Smooth muscle cell of the brain vasculature (primary cell): ENCODE measurements around the gene TIMM8B.
"Not testable (repeated sequence)": the region's sequence is repeated elsewhere in the genome, so short reads cannot be mapped to it uniquely, and the experiment has no call there.

Source experiments
- DNase-seq: peaks from one replicate; pipeline ENCODE4 v3.0.0-alpha.2; 2012; ENCODE audit warnings: low read depth, low spot score

Gene TIMM8B

GRCh38 chr11:112082729-112083128 lies 3.8 kb downstream of the TIMM8B start:
- DNase-seq = no peak

- peak; percentile 65 for DNase-seq
Measured at GRCh38 chr11:112073941-112074811, 12.4 kb downstream of the TIMM8B start, which contains the start of the genes NKAPD1 and PIH1D2. NKAPD1 (plus strand) TSS chr11:112074299; CDS start chr11:112075575, 1,276 bp downstream. PIH1D2 (minus strand) TSS chr11:112074017; CDS start chr11:112073174, 843 bp downstream.

- no peak for DNase-seq
Measured at GRCh38 chr11:112062923-112063322, 23.6 kb downstream of the TIMM8B start.

- no peak for DNase-seq
Measured at GRCh38 chr11:112058103-112058502, 28.5 kb downstream of the TIMM8B start.

- no peak for DNase-seq
Measured at GRCh38 chr11:112057170-112057569, 29.4 kb downstream of the TIMM8B start.

GRCh38 chr11:112051768-112052167 lies 34.8 kb downstream of the TIMM8B start:
- DNase-seq = no peak

GRCh38 chr11:112050721-112051120 lies 35.8 kb downstream of the TIMM8B start:
- DNase-seq = no peak

GRCh38 chr11:112049777-112050176 lies 36.8 kb downstream of the TIMM8B start:
- DNase-seq = no peak

GRCh38 chr11:112048256-112048655 lies 38.3 kb downstream of the TIMM8B start:
- not testable (repeated sequence) for DNase-seq

GRCh38 chr11:112046647-112047046 lies 39.9 kb downstream of the TIMM8B start:
- not testable (repeated sequence) for DNase-seq

- DNase-seq = no peak
Measured at GRCh38 chr11:112044961-112045360, 41.6 kb downstream of the TIMM8B start.

GRCh38 chr11:112042961-112043304 lies 43.6 kb downstream of the TIMM8B start:
- DNase-seq = no peak

GRCh38 chr11:112042161-112042960 lies 44.2 kb downstream of the TIMM8B start:
- no peak for DNase-seq

GRCh38 chr11:112037527-112037926 lies 49.0 kb downstream of the TIMM8B start:
- no peak for DNase-seq
